HG03457 (cell line): Measurements from ENCODE around the gene LRRC52.
"Not testable (repeated sequence)": the region's sequence is repeated elsewhere in the genome, so short reads cannot be mapped to it uniquely, and the experiment has no call there.

Experiments used
- ATAC-seq: cut with Tn5 transposase; IDR thresholded peaks from one replicate; pipeline ENCODE4 v1.9.1; 2021; ENCODE audit warnings: moderate number of reproducible peaks; ENCODE audit not compliant: unreplicated experiment

Gene LRRC52

GRCh38 chr1:165580931-165581871 is 37.4 kb downstream of the LRRC52 start:
- ATAC-seq, result no peak

- no peak for ATAC-seq
Observed at GRCh38 chr1:165581926-165582325, 38.1 kb downstream of the LRRC52 start.

GRCh38 chr1:165586398-165586797 is 42.6 kb downstream of the LRRC52 start:
- ATAC-seq, result no peak

- ATAC-seq, result not testable (repeated sequence)
Observed at GRCh38 chr1:165591391-165591790, 47.6 kb downstream of the LRRC52 start.

- ATAC-seq, result peak; percentile 38
Observed at GRCh38 chr1:165592945-165593823, 49.4 kb downstream of the LRRC52 start.

- no peak for ATAC-seq
Observed at GRCh38 chr1:165595246-165595938, 51.6 kb downstream of the LRRC52 start.

- ATAC-seq, result peak; percentile 97
Observed at GRCh38 chr1:165597883-165598675, 54.3 kb downstream of the LRRC52 start.

GRCh38 chr1:165598676-165599059 is 54.9 kb downstream of the LRRC52 start:
- no peak for ATAC-seq

- no peak for ATAC-seq
Observed at GRCh38 chr1:165600793-165601192, 57.0 kb downstream of the LRRC52 start.

GRCh38 chr1:165603810-165604209 is 60.0 kb downstream of the LRRC52 start:
- no peak for ATAC-seq

- no peak for ATAC-seq
Observed at GRCh38 chr1:165605246-165605645, 61.4 kb downstream of the LRRC52 start.

- not testable (repeated sequence) for ATAC-seq
Observed at GRCh38 chr1:165606676-165607075, 62.9 kb downstream of the LRRC52 start.

GRCh38 chr1:165610866-165611265 is 67.1 kb downstream of the LRRC52 start:
- no peak for ATAC-seq

GRCh38 chr1:165612062-165612461 is 68.3 kb downstream of the LRRC52 start:
- no peak for ATAC-seq
